ENCODE measurements around the gene IQCF2.
"Not testable (repeated sequence)": the region's sequence is repeated elsewhere in the genome, so short reads cannot be mapped to it uniquely, and the experiment has no call there.

The IQCF2 gene

DNA sequence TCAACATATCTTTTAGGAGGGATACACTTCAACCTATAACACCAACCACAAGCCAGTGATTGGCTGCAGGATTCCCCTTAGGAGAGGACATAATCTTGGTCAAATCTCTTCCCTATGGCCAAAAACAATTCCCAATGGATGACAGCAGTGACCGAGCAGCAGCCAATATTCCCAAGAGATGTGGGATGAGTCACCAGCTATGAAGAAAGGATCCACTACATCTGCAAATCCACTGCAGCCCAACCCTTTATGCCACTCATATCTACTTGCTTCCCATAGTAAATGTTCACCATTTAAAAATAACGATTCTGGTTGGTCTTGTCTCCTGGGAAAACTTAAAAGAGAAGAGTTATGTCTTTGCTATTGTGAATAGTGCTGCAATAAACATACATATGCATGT, 18.5 kb downstream of the IQCF2 start:
- DNase-seq (ENCODE audit: low spot score) = no peak

GRCh38 chr3:51886447-51886846, 25.0 kb downstream of the IQCF2 start:
- no peak for DNase-seq (ENCODE audit: low spot score)

- DNase-seq (ENCODE audit: low spot score) = no peak
Observed at GRCh38 chr3:51887620-51888019, 26.2 kb downstream of the IQCF2 start.

DNA sequence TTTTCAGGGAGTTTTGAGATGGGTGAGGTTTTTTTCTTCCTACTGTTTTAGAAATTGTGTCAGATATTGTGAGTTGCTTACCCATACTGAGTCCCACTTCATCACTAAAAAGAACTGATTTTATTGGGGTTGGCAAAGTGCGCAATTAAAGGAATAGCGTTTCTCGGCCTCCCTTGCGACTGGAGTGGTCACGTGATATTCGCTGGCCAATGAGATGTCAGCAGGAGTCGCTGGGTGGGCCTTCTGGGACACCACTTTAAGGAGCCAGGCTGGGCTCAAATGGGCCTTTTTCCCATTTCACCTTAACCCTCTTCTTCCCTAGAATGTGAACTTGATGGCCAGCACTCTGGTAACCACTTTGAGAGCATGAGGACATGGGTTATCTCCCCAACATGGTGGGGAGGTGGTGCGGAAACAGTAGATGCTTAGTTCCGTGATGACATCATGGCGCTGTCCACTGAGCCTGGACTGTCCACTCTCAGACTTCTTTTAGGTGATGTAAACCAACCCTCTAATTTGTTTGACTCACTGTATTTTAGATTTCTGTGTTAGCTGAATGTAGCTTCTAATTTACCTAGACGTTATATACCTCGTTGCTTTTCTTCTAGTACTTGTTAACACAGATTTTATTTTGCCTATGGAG, 27.2 kb downstream of the IQCF2 start:
- DNase-seq (ENCODE audit: low spot score) = no peak

- no peak for DNase-seq (ENCODE audit: low spot score)
Observed at GRCh38 chr3:51891242-51892039, 30.0 kb downstream of the IQCF2 start.

GRCh38 chr3:51894391-51894790, 33.0 kb downstream of the IQCF2 start:
- no peak for DNase-seq (ENCODE audit: low spot score)

GRCh38 chr3:51894939-51895338, 33.5 kb downstream of the IQCF2 start:
- no peak for DNase-seq (ENCODE audit: low spot score)

DNA sequence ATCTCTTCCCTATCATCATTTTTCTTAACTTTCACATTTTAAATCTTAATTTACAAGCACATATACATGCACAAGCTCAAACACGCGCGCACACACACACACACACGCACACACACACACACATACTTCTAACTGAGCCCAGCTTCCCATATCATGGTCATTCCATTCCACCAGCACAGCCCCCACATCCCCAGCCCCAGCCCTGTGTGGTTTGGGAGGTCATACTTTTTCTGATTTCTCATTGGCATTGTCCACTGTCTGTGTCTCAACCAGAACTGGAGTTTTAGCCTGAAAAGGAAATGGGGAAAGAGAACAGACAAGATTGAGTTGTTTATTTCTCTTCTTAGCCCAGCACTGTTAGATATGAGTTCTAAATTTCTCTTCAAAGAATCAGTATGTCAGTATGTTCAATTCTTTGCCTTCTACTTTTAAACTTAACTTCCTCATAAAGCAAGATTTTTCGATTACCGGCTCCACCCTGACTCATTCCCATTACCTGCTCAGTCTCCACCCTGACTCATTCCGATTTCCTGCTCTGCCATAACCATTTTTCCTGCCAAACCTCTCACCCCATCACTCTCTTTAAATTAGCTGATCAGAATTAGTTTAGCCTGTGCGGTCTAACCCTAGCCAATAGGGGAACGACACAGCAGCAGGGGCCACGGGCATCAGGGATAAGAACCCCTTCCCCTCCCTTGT, 35.3 kb downstream of the IQCF2 start:
- DNase-seq (ENCODE audit: low spot score) = no peak

GRCh38 chr3:51897391-51897790, 36.0 kb downstream of the IQCF2 start:
- DNase-seq (ENCODE audit: low spot score) = no peak

DNA sequence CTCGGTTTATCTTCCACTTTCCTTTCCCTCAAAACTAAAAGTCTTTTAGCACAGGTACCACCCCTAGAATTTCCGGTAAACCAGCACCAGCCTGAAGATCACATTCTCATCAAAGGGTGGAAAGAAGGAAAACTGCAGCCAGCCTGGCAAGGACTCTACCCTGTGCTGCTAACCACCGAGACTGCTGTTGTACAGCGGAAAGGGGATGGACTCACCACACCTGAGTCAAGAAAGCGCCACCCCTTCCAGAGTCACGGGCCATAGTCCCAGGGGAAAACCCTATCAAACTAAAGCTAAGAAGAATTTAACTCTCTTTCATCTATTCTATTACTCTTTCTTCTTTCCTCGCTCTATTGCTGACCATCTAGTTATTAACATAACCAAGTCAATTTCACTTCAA, 38.6 kb downstream of the IQCF2 start:
- not testable (repeated sequence) for DNase-seq (ENCODE audit: low spot score)

DNA sequence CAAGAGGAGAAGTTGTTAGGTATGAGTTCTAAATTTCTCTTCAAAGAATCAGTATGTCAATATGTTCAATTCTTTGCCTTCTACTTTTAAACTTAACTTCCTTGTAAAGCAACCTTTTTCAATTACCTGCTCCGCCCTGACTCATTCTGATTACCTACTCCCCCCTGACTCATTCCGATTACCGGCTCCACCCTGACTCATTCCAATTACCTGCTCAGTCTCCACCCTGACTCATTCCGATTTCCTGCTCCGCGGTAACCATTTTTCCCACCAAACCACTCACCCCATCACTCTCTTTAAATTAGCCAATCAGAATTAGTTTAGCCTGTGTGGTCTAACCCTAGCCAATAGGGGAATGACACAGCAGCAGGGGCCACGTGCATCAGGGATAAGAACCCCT, 40.9 kb downstream of the IQCF2 start:
- not testable (repeated sequence) for DNase-seq (ENCODE audit: low spot score)

DNA sequence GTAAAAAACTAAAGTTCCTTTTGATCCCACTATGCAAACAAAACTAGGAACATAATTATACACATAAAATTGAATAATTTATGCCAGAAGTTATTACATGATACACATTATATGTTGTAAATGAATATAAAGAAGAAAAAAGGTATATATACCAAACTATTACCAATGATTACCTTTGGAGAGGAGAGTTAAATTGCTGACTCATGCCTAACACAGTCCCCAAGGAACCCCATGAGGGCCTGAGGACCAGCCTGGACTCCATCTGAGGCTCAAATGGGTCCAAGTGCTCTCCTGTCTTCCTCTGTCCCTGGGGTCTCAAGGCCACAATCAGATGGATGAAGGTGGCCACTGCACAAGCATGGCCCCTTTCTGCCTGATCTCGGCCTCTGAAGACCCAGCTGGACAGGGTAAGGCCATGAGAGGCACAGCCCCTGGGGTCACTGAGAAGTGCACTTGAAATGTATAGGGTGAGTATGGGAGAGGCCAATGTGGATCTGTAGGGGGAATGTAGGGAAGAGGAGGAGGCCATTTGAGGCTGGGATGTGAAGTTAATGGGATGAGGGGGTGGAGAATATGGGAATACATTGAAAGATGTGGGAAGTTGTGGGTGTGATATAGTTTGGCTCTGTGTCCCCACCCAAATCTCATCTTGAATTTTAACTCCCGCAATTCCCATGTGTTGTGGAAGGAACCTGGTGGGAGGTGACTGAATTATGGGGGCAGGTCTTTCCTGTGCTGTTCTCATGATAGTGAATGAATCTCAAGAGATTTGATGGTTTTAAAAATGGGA, 42.8 kb downstream of the IQCF2 start:
- DNase-seq (ENCODE audit: low spot score) = no peak

GRCh38 chr3:51908026-51908425, 46.6 kb downstream of the IQCF2 start:
- DNase-seq (ENCODE audit: low spot score) = no peak

Data from GM03348 (cell line).